GM18868 (cell line): ENCODE measurements around the gene C2CD5.
A peak's percentile ranks its signal among the peaks of the same experiment; 100 is the strongest.
"Not testable (repeated sequence)": the region's sequence is repeated elsewhere in the genome, so short reads cannot be mapped to it uniquely, and the experiment has no call there.

ENCODE experiments used
- ATAC-seq: cut with Tn5 transposase; IDR thresholded peaks from one replicate; pipeline ENCODE4 v1.9.1; 2021; ENCODE audit warnings: mild to moderate bottlenecking, moderate library complexity; ENCODE audit not compliant: unreplicated experiment

Gene C2CD5

GRCh38 chr12:22480016-22480415 is 64.3 kb downstream of the C2CD5 start:
- ATAC-seq = no peak

GRCh38 chr12:22477894-22478287 is 66.5 kb downstream of the C2CD5 start:
- ATAC-seq = peak; percentile 48

GRCh38 chr12:22477166-22477893 is 67.0 kb downstream of the C2CD5 start:
- no peak for ATAC-seq

- no peak for ATAC-seq
These were observed 68.2 kb downstream of the C2CD5 start for GRCh38 chr12:22476133-22476532.

GRCh38 chr12:22474970-22475720 is 69.2 kb downstream of the C2CD5 start:
- no peak for ATAC-seq

GRCh38 chr12:22473212-22473611 is 71.1 kb downstream of the C2CD5 start:
- peak; percentile 85 for ATAC-seq

- ATAC-seq = no peak
These were observed 77.2 kb downstream of the C2CD5 start for GRCh38 chr12:22467190-22467589.

- no peak for ATAC-seq
These were observed 81.0 kb downstream of the C2CD5 start for GRCh38 chr12:22463306-22463705.

- ATAC-seq = no peak
These were observed 82.6 kb downstream of the C2CD5 start for GRCh38 chr12:22461786-22462185.

GRCh38 chr12:22459838-22460490 is 84.4 kb downstream of the C2CD5 start:
- peak; percentile 92 for ATAC-seq

- no peak for ATAC-seq
These were observed 85.9 kb downstream of the C2CD5 start for GRCh38 chr12:22458298-22458937.

- no peak for ATAC-seq
These were observed 87.3 kb downstream of the C2CD5 start for GRCh38 chr12:22457085-22457484.

- ATAC-seq = no peak
These were observed 90.8 kb downstream of the C2CD5 start for GRCh38 chr12:22453511-22453910.

GRCh38 chr12:22447223-22447622 is 97.1 kb downstream of the C2CD5 start:
- ATAC-seq = no peak

GRCh38 chr12:22444317-22444665 is 100.1 kb downstream of the C2CD5 start:
- ATAC-seq = not testable (repeated sequence)

GRCh38 chr12:22443379-22444316 is 100.7 kb downstream of the C2CD5 start:
- ATAC-seq = peak; percentile 99

GRCh38 chr12:22437031-22437806 is 107.1 kb downstream of the C2CD5 start:
- no peak for ATAC-seq

GRCh38 chr12:22435583-22435982 is 108.8 kb downstream of the C2CD5 start:
- ATAC-seq = no peak

- peak; percentile 45 for ATAC-seq
These were observed 112.6 kb downstream of the C2CD5 start for GRCh38 chr12:22431693-22432251.
